CD14-positive monocyte (primary cell): Measurements from ENCODE around the gene ASCC3. TPM values are rescaled to one million over a fixed set of nuclear protein-coding genes. Genes with fewer than 3 reads are reported as not detected.

Source experiments
- DNase-seq, 3 donors: peaks; one replicate each; pipeline ENCODE4 v3.0.0-alpha.2; 2011 to 2022
- H2AFZ ChIP-seq: 2 replicates; pipeline ENCODE4 v1.6.0; 2012; ENCODE audit warnings: mild to moderate bottlenecking, low read depth, low read length, inconsistent platforms; ENCODE audit not compliant: insufficient read depth, poor library complexity, severe bottlenecking
- H3K27ac ChIP-seq, 2 donors: 1 replicate in 1 of 2; 2 replicates in 1 of 2; pipeline ENCODE4 v1.5.1; 2012 to 2013; ENCODE audit warnings: low read length in 2 of 2, control low read depth in 1 of 2, inconsistent platforms in 1 of 2, low read depth in 1 of 2, mild to moderate bottlenecking in 1 of 2
- H3K27me3 ChIP-seq, 2 donors: one replicate each; pipeline versions ENCODE4 v1.6.0 to v1.6.1; 2011 to 2013; ENCODE audit warnings: low read length in 2 of 2; ENCODE audit not compliant: control insufficient read depth in 2 of 2, insufficient read depth in 2 of 2
- H3K36me3 ChIP-seq, 2 donors: replicated peaks in 1 of 2; 1 replicate in 1 of 2; 2 replicates in 1 of 2; pipeline versions ENCODE4 v1.5.1 to v1.6.1; 2012 to 2013; ENCODE audit warnings: low read length in 2 of 2, control low read depth in 1 of 2, inconsistent platforms in 1 of 2, mild to moderate bottlenecking in 1 of 2; ENCODE audit not compliant: insufficient read depth in 2 of 2, control insufficient read depth in 1 of 2
- H3K4me1 ChIP-seq, 2 donors: 1 replicate in 1 of 2; 2 replicates in 1 of 2; pipeline versions ENCODE4 v1.5.1 to v1.6.1; 2012 to 2013; ENCODE audit warnings: low read length in 2 of 2, control low read depth in 1 of 2, inconsistent platforms in 1 of 2, mild to moderate bottlenecking in 1 of 2, moderate library complexity in 1 of 2; ENCODE audit not compliant: insufficient read depth in 2 of 2, control insufficient read depth in 1 of 2
- H3K4me2 ChIP-seq: replicated peaks from 2 replicates; pipeline ENCODE3; 2012; ENCODE audit warnings: low read length, moderate library complexity, mild to moderate bottlenecking; ENCODE audit not compliant: poor library complexity, severe bottlenecking; ENCODE audit errors: extremely low read depth
- H3K4me3 ChIP-seq, 3 experiments: fragments of 200-600 bp in 1 of 3; sonication (generic) in 1 of 3; replicated peaks in 1 of 3; 1 replicate in 2 of 3; 2 replicates in 1 of 3; pipeline ENCODE4 v1.5.1; 2011 to 2013; ENCODE audit warnings: low read length in 3 of 3, mild to moderate bottlenecking in 3 of 3, control low read depth in 2 of 3, low read depth in 2 of 3, inconsistent platforms in 1 of 3, moderate library complexity in 1 of 3
- H3K79me2 ChIP-seq: 2 replicates; pipeline ENCODE4 v1.6.0; 2012; ENCODE audit warnings: mild to moderate bottlenecking, control low read depth, inconsistent platforms, low read length, moderate library complexity; ENCODE audit not compliant: insufficient read depth
- H3K9ac ChIP-seq: 2 replicates; pipeline ENCODE4 v1.6.0; 2017; ENCODE audit warnings: low read length, mild to moderate bottlenecking; ENCODE audit not compliant: insufficient read depth, poor library complexity, severe bottlenecking
- H3K9me3 ChIP-seq, 2 donors: replicated peaks in 1 of 2; 1 replicate in 1 of 2; 2 replicates in 1 of 2; pipeline versions ENCODE4 v1.5.1 to v1.6.1; 2012 to 2013; ENCODE audit warnings: low read length in 2 of 2, control low read depth in 1 of 2; ENCODE audit not compliant: control insufficient read depth in 1 of 2, insufficient read depth in 1 of 2
- H4K20me1 ChIP-seq: 2 replicates; pipeline ENCODE4 v1.6.0; 2012; ENCODE audit warnings: mild to moderate bottlenecking, low read length, control low read depth, moderate library complexity; ENCODE audit not compliant: insufficient read depth
- H3K27ac Mint-ChIP-seq, 7 donors: one replicate each; pipeline ENCODE4 v1.8.0; 2020; ENCODE audit warnings: mild to moderate bottlenecking in 7 of 7, mixed read lengths in 7 of 7, moderate library complexity in 6 of 7, inconsistent platforms in 2 of 7
- H3K27me3 Mint-ChIP-seq, 3 donors: one replicate each; pipeline ENCODE4 v1.8.0; 2021 to 2022; ENCODE audit warnings: low read depth in 3 of 3, mild to moderate bottlenecking in 3 of 3, mixed read lengths in 3 of 3, moderate library complexity in 3 of 3, inconsistent platforms in 1 of 3
- H3K36me3 Mint-ChIP-seq, 2 donors: one replicate each; pipeline ENCODE4 v1.8.0; 2020; ENCODE audit warnings: mixed read lengths in 2 of 2, inconsistent platforms in 1 of 2, mild to moderate bottlenecking in 1 of 2
- H3K4me1 Mint-ChIP-seq: one replicate; pipeline ENCODE4 v1.8.0; 2020; ENCODE audit warnings: mild to moderate bottlenecking, mixed read lengths
- H3K4me3 Mint-ChIP-seq, 2 donors: one replicate each; pipeline ENCODE4 v1.8.0; 2020; ENCODE audit warnings: mild to moderate bottlenecking in 2 of 2, mixed read lengths in 2 of 2, moderate library complexity in 1 of 2
- H3K9me3 Mint-ChIP-seq, 7 donors: one replicate each; pipeline ENCODE4 v1.8.0; 2020 to 2022; ENCODE audit warnings: mixed read lengths in 7 of 7, mild to moderate bottlenecking in 6 of 7, moderate library complexity in 6 of 7, inconsistent platforms in 2 of 7
- CTCF ChIP-seq: fragments of 200-600 bp; IDR thresholded peaks from one replicate; pipeline ENCODE4 v1.8.0; 2022; ENCODE audit warnings: antibody characterized with exemption, mild to moderate bottlenecking
- WGBS: methylation state at CpG from one replicate; pipeline ENCODE4 v1.1.5; 2013; ENCODE audit warnings: missing lambda C conversion rate; ENCODE audit not compliant: insufficient coverage; 5-methylcytosine and 5-hydroxymethylcytosine counted together
- intact Hi-C, 2 donors: fragments of 100-400 bp; cut with micrococcal nuclease; formaldehyde crosslinking; loops; one replicate each; pipeline versions ENCODE4 v1.15.0 to v1.15.1; 2023
- polyA plus RNA-seq, 3 donors: library from polyadenylated mRNA; depleted of rRNA in 1 of 3; unstranded in 2 of 3; stranded (reverse) in 1 of 3; fragments of 300-500 nt in 2 of 3; fragments of >200 nt in 1 of 3; fragmentation: Illumina TruSeq in 2 of 3; gene quantifications; 1 replicate in 2 of 3; 2 replicates in 1 of 3; pipeline ENCODE4 v1.2.3, GENCODE V29; 2012 to 2021

Gene ASCC3
- polyA plus RNA-seq, 3 donors: 6.4 to 12.9 (median 10.6) TPM

GRCh38 chr6:100472674-100473073, 408.5 kb downstream of the ASCC3 start:
- DNase-seq: no peak
- WGBS: 41% methylated on average over 2 of the region's 3 CpGs
- Mint-ChIP-seq H3K27ac (no peak overlapping the region), H3K4me3 (no peak overlapping the region), H3K36me3 (peaks cover 0 to 3% of the 10 kb centered on the region in 2 donors), H3K4me1 (no peaks in the 10 kb centered on the region), H3K27me3 (peaks cover 60 to 76% (median 68%) of the 10 kb centered on the region in 3 donors), H3K9me3 (peaks cover 0 to 12% (median 6%) of the 10 kb centered on the region in 7 donors)
- Histone ChIP-seq H4K20me1 (no peaks in the 10 kb centered on the region), H2AFZ (no peak overlapping the region), H3K27ac (no peak overlapping the region), H3K9ac (no peak overlapping the region), H3K4me2 (no peak overlapping the region), H3K4me1 (no peaks in the 10 kb centered on the region), H3K9me3 (peaks cover 1 to 23% of the 10 kb centered on the region in 2 donors), H3K27me3 (peaks cover 78 to 83% of the 10 kb centered on the region in 2 donors), H3K79me2 (no peaks in the 10 kb centered on the region), H3K4me3 (no peak overlapping the region), H3K36me3 (no peaks in the 10 kb centered on the region)
- intact Hi-C loops: no loop called here
- no peak for TF ChIP-seq CTCF

GRCh38 chr6:100470422-100471120, 410.6 kb downstream of the ASCC3 start:
- Mint-ChIP-seq H3K27ac (no peak overlapping the region), H3K36me3 (peaks cover 0 to 5% of the 10 kb centered on the region in 2 donors), H3K4me1 (peaks cover 3% of the 10 kb centered on the region), H3K9me3 (peaks cover 0 to 28% (median 18%) of the 10 kb centered on the region in 7 donors), H3K4me3 (peak overlapping the region in 1 of 2 donors; percentile 62), H3K27me3 (peaks cover 74 to 83% (median 81%) of the 10 kb centered on the region in 3 donors)
- peaks cover 84 to 93% of the 10 kb centered on the region in 2 donors for H3K27me3 ChIP-seq
- 75% methylated on average over 3 of the region's 5 CpGs for WGBS
- H3K27ac ChIP-seq: no peak overlapping the region
- H2AFZ ChIP-seq: no peak overlapping the region
- no peak for TF ChIP-seq CTCF
- H3K9me3 ChIP-seq: peaks cover 5 to 43% of the 10 kb centered on the region in 2 donors
- no peak overlapping the region for H3K4me2 ChIP-seq
- intact Hi-C loops: no loop called here
- H3K9ac ChIP-seq: no peak overlapping the region
- H3K79me2 ChIP-seq: no peaks in the 10 kb centered on the region
- DNase-seq: no peak
- no peak overlapping the region for H3K4me3 ChIP-seq
- no peaks in the 10 kb centered on the region for H3K36me3 ChIP-seq
- H4K20me1 ChIP-seq: no peaks in the 10 kb centered on the region
- H3K4me1 ChIP-seq: no peaks in the 10 kb centered on the region
